Activated T-cell treated with anti-CD3 and anti-CD28 coated beads, Interleukin-2, amount 50 U/mL, for 48 hours (primary cell): ENCODE data around the gene ELAVL1.

ENCODE experiments used
- DNase-seq, 2 experiments: peaks; one replicate each; pipeline ENCODE4 v3.0.0-alpha.2; 2020

ELAVL1 gene

GRCh38 chr19:8020681-8021080, 15.2 kb upstream of the ELAVL1 start:
- no peak for DNase-seq

GRCh38 chr19:8017808-8018207, 12.4 kb upstream of the ELAVL1 start:
- DNase-seq = peak; percentile 32 to 43

GRCh38 chr19:8004723-8005513, 523 bp downstream of the ELAVL1 start:
- DNase-seq = peak; percentile 49 to 52

- no peak for DNase-seq
Observed at GRCh38 chr19:8004001-8004400, 1.4 kb downstream of the ELAVL1 start.

- peak; percentile 91 to 93 for DNase-seq
Observed at GRCh38 chr19:8001995-8002849, 3.2 kb downstream of the ELAVL1 start.

DNA sequence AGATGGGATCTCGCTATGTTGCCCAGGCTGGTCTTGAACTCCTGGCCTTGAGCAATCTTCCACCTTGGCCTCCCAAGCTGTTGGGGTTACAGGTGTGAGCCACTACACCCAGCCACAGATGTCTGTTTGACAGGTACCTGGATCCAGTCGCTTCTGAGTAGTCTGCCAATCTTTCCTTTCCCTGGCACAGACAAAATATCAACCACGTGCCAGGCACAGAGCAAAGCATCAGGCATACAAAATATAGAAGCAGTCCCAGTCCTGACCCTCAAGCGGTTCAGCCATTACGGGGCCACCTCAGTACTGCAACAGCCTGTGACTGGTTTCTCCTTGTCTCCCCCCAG, 3.8 kb downstream of the ELAVL1 start:
- no peak for DNase-seq

DNA sequence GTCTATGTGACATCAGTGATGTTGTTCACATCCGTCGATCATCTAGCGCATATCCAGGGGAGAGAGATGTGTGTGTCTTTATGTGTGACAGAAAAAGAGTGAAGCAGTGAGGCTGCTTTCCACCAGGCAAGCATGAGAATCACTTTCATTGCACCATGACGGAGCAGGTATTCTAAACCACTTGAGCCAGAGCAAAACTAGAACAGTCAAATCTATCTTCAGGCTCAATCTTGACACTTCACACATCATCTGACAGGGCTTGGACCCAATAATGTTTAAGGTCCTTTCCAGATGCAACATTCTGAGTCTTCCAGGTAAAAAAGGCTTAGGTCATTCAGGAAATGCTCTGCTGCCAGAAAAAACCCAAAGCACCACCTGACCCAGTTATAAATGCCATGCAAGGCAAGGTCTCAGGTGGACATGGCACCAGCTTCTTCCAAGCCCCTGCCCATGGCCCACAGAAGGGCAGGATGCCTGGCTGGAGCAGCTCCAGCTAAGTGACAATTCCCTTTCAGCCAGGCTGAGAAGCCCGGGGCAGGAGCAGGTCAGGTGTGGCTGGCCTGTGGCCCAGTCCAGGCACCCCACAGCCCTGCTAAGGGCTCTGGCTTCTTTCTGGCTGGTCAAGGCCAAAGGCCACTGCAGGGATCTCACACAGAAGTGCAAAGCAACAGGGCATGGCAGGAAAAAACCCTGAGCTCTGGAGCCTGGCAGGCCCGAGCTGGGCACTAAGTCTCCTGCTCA, 5.0 kb downstream of the ELAVL1 start:
- DNase-seq = no peak

DNA sequence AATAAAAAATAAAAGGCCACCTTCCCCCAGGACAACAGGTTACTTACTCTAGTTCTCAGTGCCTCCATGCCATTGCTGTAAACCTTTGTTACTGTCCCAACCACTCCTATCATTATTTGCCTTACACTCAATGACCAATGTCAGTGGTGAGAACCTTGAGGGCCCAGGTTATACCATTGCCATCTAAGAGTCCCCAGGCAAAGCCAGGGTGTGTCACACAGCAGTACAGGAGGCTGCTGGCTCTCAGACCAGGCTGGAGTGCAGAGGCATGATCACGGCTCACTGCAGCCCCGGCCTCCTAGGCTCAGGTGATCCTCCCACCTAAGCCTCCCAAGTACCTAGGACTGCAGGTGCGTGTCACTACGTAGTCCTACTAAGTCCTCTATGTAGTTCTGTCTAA, 6.1 kb downstream of the ELAVL1 start:
- no peak for DNase-seq

GRCh38 chr19:7997809-7998480, 7.5 kb downstream of the ELAVL1 start:
- DNase-seq = no peak

DNA sequence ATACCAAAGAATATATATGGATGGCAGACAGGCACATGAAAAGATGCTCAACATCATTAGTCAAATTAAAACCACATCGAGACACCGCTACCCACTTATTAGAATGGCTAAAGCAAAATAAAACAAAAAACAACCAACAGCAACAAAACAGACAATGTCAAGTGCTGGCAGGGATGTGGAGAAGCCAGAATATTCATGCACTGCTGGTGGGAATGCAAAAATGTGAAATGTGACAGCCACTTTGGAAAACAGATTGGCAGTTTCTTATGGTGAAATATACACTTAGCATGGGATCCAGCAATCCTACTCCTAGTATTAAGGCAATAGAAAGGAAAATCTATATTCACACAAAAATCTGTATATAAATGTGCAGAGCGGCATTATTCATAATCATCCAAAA, 8.6 kb downstream of the ELAVL1 start:
- DNase-seq = no peak

GRCh38 chr19:7995810-7996158, 9.7 kb downstream of the ELAVL1 start:
- DNase-seq = no peak

DNA sequence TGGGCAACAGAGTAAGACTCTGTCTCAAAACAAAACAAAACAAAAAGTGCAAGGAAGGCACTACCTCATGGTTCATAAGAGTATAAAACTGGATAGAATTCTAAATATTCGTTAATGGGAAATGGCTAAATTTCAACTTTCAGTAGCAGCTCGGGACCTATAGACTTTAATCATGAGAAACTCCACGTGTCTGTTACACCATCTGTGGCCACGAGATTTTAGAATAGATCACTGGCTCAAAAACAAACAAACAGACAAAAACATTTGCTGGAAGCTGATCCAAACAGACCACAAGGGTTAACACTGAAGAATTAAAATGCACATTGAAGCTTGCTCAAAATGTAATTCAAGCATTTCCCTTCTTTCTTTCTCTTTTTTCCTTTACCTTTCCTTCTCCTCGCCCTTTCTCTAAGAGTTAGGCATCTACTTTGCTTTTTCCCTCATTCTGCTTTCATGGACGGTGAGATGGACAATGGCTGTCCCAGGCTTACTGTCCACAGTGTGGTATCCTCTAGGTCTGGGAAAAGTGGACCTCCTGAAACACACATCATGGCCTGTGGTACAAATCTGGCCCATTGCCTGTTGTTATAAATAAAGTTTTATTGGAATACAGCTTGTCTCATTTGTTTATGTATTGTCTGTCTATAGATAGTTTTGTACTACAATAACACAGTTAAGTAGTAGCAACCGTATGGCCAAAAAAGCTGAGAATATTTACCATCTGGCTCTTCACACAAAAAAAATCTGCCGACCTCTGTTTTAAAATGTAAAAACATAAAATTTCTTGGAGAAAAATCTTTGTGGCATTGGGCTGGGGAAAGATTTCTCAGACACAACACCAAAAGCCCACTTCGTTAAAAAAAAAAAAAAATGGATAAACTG, 10.3 kb downstream of the ELAVL1 start:
- DNase-seq = no peak

DNA sequence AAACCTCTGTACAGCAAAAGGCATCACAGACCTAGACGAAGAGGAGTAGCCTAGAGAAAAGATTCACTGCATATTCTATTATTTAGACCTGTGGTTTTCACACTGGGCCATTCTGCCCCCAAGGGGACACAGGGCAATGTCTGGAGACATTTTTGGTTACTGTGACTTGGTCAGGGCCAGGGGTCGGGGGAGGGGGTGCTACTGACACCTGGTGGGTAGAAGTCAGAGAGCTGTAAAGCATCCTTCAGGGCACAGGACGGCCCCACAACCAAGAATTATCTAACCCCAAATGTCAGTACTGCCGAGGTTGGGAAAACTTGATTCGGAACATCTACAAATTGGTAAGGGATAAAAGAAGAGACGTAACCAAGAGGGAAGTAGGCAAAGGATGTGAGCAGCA, 11.3 kb downstream of the ELAVL1 start:
- DNase-seq = no peak

DNA sequence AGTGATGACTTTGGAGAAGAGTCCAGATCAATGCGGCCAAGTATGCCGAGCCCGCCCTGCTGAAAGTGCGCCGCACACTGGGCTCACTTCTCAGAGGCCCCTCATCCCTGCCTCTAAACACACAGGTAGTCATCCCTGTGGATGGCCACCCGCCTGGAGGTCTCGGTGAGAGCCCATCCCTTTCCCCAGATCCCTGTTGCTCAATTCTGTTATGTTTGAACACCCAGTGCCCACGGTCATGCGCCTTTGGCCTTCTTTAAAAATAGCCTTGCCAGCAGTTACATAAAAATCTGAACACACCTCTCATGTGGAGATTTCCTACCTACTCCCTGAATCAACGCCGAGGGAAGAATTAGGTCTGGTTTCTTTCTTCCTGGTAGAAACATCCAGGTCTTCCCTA, 11.9 kb downstream of the ELAVL1 start:
- no peak for DNase-seq

DNA sequence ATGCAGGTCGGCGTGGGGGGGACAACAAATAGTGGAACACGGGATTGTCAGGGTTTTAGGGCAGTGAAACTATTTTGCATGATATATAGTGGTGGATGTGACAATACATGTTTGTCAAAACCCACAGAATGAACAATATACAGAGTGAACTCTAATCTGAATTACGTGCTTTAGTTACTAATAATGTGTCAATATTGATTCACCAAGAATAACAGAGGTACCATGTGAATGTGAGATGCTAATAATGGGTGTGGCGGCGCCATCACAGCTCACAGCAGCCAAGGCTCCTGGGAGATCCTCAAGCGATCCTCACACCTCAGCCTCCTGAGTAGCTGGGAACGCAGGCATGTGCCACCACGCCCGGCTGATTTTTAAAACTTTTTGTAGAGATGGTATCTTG, 12.9 kb downstream of the ELAVL1 start:
- DNase-seq = no peak

DNA sequence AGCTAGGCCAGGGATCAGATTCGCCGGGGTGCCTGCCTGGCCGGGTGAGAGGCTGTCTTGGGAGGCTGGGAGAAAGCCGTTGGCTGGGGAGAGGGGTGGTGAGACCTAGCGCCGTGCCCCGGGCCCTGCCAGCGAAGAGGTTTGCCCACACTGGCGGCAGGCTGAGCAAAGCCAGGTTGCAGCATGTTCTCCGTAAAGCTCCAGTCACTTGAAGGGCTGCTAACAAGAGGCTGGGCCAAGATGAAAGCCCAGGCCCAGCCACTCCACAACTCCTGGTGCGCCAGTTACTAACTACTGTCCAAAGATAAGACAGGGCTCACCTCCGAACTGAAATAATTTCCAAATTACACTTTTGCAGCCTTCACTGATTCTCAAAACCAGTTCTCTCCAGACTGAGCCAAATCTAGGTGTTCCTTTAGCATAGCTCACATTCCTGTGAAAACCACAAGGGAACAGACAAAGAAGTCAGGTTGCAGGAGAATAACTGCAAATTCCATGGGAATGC, 16.3 kb downstream of the ELAVL1 start:
- DNase-seq = no peak

GRCh38 chr19:7988307-7988706, 17.1 kb downstream of the ELAVL1 start:
- DNase-seq = no peak

DNA sequence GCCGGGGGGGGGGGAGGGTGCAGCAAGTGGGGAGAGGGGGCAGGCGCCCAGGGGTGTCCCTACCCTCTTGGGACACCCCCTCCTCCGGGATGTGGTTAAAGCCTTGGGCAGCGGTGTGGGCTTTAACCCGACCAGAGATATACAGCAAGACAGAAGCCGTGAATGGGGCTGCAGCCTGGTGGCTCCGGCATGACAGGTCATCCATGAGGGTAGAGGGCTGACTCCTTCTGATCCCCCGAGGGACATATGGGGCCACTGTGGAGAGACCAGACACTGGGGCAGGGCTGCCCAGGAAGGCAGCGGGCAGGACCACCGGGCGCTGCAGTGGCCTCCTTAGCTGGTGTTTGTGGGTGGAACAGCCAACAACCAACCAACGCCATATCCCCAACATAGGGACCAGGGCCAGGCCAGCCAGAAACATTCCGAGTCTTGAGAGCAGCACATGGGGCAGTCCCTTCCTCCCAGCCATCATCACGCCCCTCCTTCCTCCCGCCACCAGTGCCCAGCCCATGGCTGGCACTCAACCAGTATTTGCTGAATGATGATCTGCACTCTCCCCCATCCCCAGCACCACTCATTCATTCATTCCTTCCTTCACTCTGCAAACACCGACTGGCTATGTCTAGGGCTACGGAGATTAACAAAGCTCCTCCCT, 18.2 kb downstream of the ELAVL1 start:
- no peak for DNase-seq

DNA sequence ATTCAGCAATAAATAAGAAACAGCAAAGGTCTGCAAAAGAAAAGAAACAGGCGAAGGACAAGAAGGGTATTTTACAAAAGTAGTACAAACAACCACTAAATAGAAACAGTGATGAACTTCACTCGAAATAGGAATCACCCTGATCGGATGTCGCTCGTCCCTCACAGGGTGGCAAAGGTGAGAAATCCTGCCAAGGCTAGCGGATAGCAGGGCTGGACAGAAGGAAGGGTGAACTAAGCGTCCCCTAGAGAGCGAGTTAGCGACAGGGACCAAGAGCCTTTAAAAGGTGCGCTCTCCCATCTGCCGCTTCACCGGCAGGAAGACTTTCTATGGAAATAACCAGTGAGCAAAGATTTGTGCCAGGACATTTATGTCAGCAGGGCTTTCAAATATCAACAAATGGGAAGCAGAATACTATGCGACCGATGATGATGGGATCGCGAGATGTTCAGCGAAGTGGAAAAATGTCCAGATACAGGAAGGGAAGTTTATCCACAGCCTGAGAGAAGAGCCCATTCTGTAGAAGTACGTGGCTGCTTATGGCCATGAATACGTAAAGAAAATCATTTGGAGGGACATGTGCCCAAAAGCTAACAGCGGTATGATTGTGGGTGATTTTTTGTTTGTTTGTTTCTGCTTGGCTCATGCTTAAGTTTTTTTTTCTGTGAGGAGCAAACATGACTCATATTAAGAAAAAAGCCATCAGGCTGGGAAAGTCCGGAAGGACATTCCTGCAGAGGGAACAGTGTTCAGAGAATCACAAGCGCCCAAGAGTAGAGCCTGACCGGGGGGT, 18.9 kb downstream of the ELAVL1 start:
- DNase-seq = no peak

- DNase-seq = no peak
Observed at GRCh38 chr19:7985481-7985911, 19.9 kb downstream of the ELAVL1 start.
